Esophagus squamous epithelium (tissue), 4 donors: ENCODE measurements around the gene KAT7.

ENCODE experiments used
- CTCF ChIP-seq, 6 experiments: fragments of 450-650 bp in 4 of 6; fragments of 200-600 bp in 2 of 6; sonication (generic) in 2 of 6; IDR thresholded peaks; one replicate each; pipeline ENCODE4 v1.5.1; 2016 to 2019; ENCODE audit warnings: antibody characterized with exemption in 6 of 6, mild to moderate bottlenecking in 4 of 6, moderate library complexity in 4 of 6
- POLR2A ChIP-seq, 4 donors: fragments of 450-650 bp; IDR thresholded peaks; one replicate each; pipeline ENCODE4 v1.6.1; 2017; ENCODE audit warnings: antibody characterized with exemption in 4 of 4, mild to moderate bottlenecking in 4 of 4, moderate library complexity in 3 of 4

GRCh38 chr17:49809056-49809455, 20.6 kb downstream of the KAT7 start:
- TF ChIP-seq CTCF (IDR thresholded peaks at IDR 0.05) (no peak), POLR2A (IDR thresholded peaks at IDR 0.05) (no peak)
